Testis (tissue), 2 donors: Measurements from ENCODE around the gene PSIP1.

Experiments used
- CTCF ChIP-seq, 3 experiments: fragments of 450-650 bp in 2 of 3; fragments of 200-600 bp in 1 of 3; sonication (generic) in 1 of 3; IDR thresholded peaks; one replicate each; pipeline ENCODE4 v1.5.1; 2016 to 2019; ENCODE audit warnings: antibody characterized with exemption in 3 of 3, mild to moderate bottlenecking in 2 of 3, moderate library complexity in 1 of 3
- POLR2A ChIP-seq: fragments of 450-650 bp; IDR thresholded peaks from one replicate; pipeline ENCODE4 v1.6.1; 2017; ENCODE audit warnings: antibody characterized with exemption, mild to moderate bottlenecking, moderate library complexity

- no peak for TF ChIP-seq CTCF (IDR thresholded peaks at IDR 0.05)
- no peak for TF ChIP-seq POLR2A
Observed at GRCh38 chr9:15525958-15526357, 15.2 kb upstream of the PSIP1 start.
